Stimulated activated naive B cell treated with anti-CD40 and anti-IgM and Interleukin-4, amounts not matched to agents 10 μg/mL and 1 μg/mL and 100 μg/mL, for 72 hours (primary cell): ENCODE measurements around the gene C3orf22.

Experiments used
- ATAC-seq, 2 donors: fragments of 150-1000 bp; cut with Tn5 transposase; replicated peaks; 2 replicates each; pipeline ENCODE4 v1.10.0; 2021; ENCODE audit warnings: moderate library complexity in 1 of 2
- DNase-seq: peaks from one replicate; pipeline ENCODE4 v3.0.0; 2021
- H3K27ac Mint-ChIP-seq: one replicate; pipeline ENCODE4 v1.8.0; 2022; ENCODE audit warnings: mild to moderate bottlenecking, mixed read lengths
- H3K27me3 Mint-ChIP-seq, 2 donors: one replicate each; pipeline ENCODE4 v1.8.0; 2022; ENCODE audit warnings: mixed read lengths in 2 of 2
- H3K36me3 Mint-ChIP-seq, 2 donors: one replicate each; pipeline ENCODE4 v1.8.0; 2022; ENCODE audit warnings: mixed read lengths in 2 of 2, mild to moderate bottlenecking in 1 of 2
- H3K4me1 Mint-ChIP-seq, 2 donors: one replicate each; pipeline ENCODE4 v1.8.0; 2022; ENCODE audit warnings: mixed read lengths in 2 of 2, mild to moderate bottlenecking in 1 of 2
- H3K4me3 Mint-ChIP-seq, 2 donors: one replicate each; pipeline ENCODE4 v1.8.0; 2022; ENCODE audit warnings: mild to moderate bottlenecking in 2 of 2, mixed read lengths in 2 of 2, moderate library complexity in 1 of 2
- H3K9me3 Mint-ChIP-seq, 2 donors: one replicate each; pipeline ENCODE4 v1.8.0; 2022; ENCODE audit warnings: mixed read lengths in 2 of 2, mild to moderate bottlenecking in 1 of 2

Gene C3orf22

GRCh38 chr3:126570103-126570541 lies 11.4 kb upstream of the C3orf22 start:
- H3K9me3 Mint-ChIP-seq = no peaks in the 10 kb centered on the region
- DNase-seq (no peak), ATAC-seq (no peak)
- H3K27me3 Mint-ChIP-seq = peaks cover 4 to 7% of the 10 kb centered on the region in 2 donors
- no peak overlapping the region for H3K27ac Mint-ChIP-seq
- H3K36me3 Mint-ChIP-seq = no peaks in the 10 kb centered on the region
- H3K4me3 Mint-ChIP-seq = no peak overlapping the region
- no peaks in the 10 kb centered on the region for H3K4me1 Mint-ChIP-seq

GRCh38 chr3:126569390-126569975 lies 10.8 kb upstream of the C3orf22 start:
- no peaks in the 10 kb centered on the region for H3K4me1 Mint-ChIP-seq
- no peak for DNase-seq

GRCh38 chr3:126568776-126569342 lies 10.1 kb upstream of the C3orf22 start:
- no peak for ATAC-seq

More at GRCh38 chr3:126569390-126569975, 10.8 kb upstream of the C3orf22 start:
- Mint-ChIP-seq H3K9me3 (no peaks in the 10 kb centered on the region), H3K4me3 (no peak overlapping the region), H3K27ac (no peak overlapping the region), H3K36me3 (no peaks in the 10 kb centered on the region), H3K27me3 (peaks cover 4 to 9% of the 10 kb centered on the region in 2 donors)
- ATAC-seq = no peak

GRCh38 chr3:126567696-126568438 lies 9.1 kb upstream of the C3orf22 start:
- no peaks in the 10 kb centered on the region for H3K36me3 Mint-ChIP-seq
- H3K4me1 Mint-ChIP-seq = no peaks in the 10 kb centered on the region
- no peak for ATAC-seq
- H3K27me3 Mint-ChIP-seq = peaks cover 4 to 15% of the 10 kb centered on the region in 2 donors
- H3K4me3 Mint-ChIP-seq = no peak overlapping the region
- peaks cover under 1 to 6% of the 10 kb centered on the region in 2 donors for H3K9me3 Mint-ChIP-seq
- H3K27ac Mint-ChIP-seq = no peak overlapping the region
- no peak for DNase-seq

More at GRCh38 chr3:126568776-126569342, 10.1 kb upstream of the C3orf22 start:
- no peak overlapping the region for H3K4me3 Mint-ChIP-seq
- no peaks in the 10 kb centered on the region for H3K9me3 Mint-ChIP-seq
- no peaks in the 10 kb centered on the region for H3K36me3 Mint-ChIP-seq
- peaks cover 4 to 9% of the 10 kb centered on the region in 2 donors for H3K27me3 Mint-ChIP-seq
- no peak overlapping the region for H3K27ac Mint-ChIP-seq
- no peak for DNase-seq
- H3K4me1 Mint-ChIP-seq = no peaks in the 10 kb centered on the region

- no peak for ATAC-seq
- Mint-ChIP-seq H3K9me3 (peaks cover 7 to 16% of the 10 kb centered on the region in 2 donors), H3K4me1 (no peaks in the 10 kb centered on the region), H3K36me3 (no peaks in the 10 kb centered on the region), H3K27ac (no peak overlapping the region), H3K27me3 (peaks cover 4 to 23% of the 10 kb centered on the region in 2 donors), H3K4me3 (no peak overlapping the region)
- no peak for DNase-seq
Observed at GRCh38 chr3:126562737-126563276, 4.1 kb upstream of the C3orf22 start.

- Mint-ChIP-seq H3K27me3 (peaks cover 0 to 7% of the 10 kb centered on the region in 2 donors), H3K9me3 (peaks cover 5 to 9% of the 10 kb centered on the region in 2 donors), H3K36me3 (no peaks in the 10 kb centered on the region), H3K4me1 (no peaks in the 10 kb centered on the region), H3K27ac (no peak overlapping the region), H3K4me3 (no peak overlapping the region)
- no peak for DNase-seq
- no peak for ATAC-seq
Observed at GRCh38 chr3:126557761-126558160, 971 bp downstream of the C3orf22 start.

- Mint-ChIP-seq H3K27ac (no peak overlapping the region), H3K9me3 (peaks cover 2 to 8% of the 10 kb centered on the region in 2 donors), H3K27me3 (peaks cover 0 to 5% of the 10 kb centered on the region in 2 donors), H3K4me3 (no peak overlapping the region), H3K36me3 (no peaks in the 10 kb centered on the region), H3K4me1 (no peaks in the 10 kb centered on the region)
- DNase-seq (no peak), ATAC-seq (no peak)
Observed at GRCh38 chr3:126557415-126557745, 1.4 kb downstream of the C3orf22 start.

- ATAC-seq (no peak), DNase-seq (no peak)
- Mint-ChIP-seq H3K4me3 (no peak overlapping the region), H3K27me3 (peaks cover 0 to 5% of the 10 kb centered on the region in 2 donors), H3K9me3 (peaks cover 2 to 4% of the 10 kb centered on the region in 2 donors), H3K4me1 (no peaks in the 10 kb centered on the region), H3K27ac (no peak overlapping the region), H3K36me3 (no peaks in the 10 kb centered on the region)
Observed at GRCh38 chr3:126556637-126557414, 1.9 kb downstream of the C3orf22 start.

- no peaks in the 10 kb centered on the region for H3K4me1 Mint-ChIP-seq
- H3K4me3 Mint-ChIP-seq = no peak overlapping the region
- DNase-seq = no peak
- ATAC-seq = no peak
- H3K27ac Mint-ChIP-seq = no peak overlapping the region
- no peaks in the 10 kb centered on the region for H3K9me3 Mint-ChIP-seq
- H3K27me3 Mint-ChIP-seq = peaks cover 2 to 3% of the 10 kb centered on the region in 2 donors
- no peaks in the 10 kb centered on the region for H3K36me3 Mint-ChIP-seq
Observed at GRCh38 chr3:126555795-126556636, 2.7 kb downstream of the C3orf22 start.

GRCh38 chr3:126554560-126555525 lies 3.9 kb downstream of the C3orf22 start:
- Mint-ChIP-seq H3K36me3 (no peaks in the 10 kb centered on the region), H3K9me3 (no peaks in the 10 kb centered on the region), H3K4me1 (no peaks in the 10 kb centered on the region), H3K4me3 (no peak overlapping the region), H3K27ac (no peak overlapping the region), H3K27me3 (peaks cover 11 to 15% of the 10 kb centered on the region in 2 donors)
- ATAC-seq (no peak), DNase-seq (no peak)

- ATAC-seq (no peak), DNase-seq (no peak)
- Mint-ChIP-seq H3K27ac (no peak overlapping the region), H3K36me3 (no peaks in the 10 kb centered on the region), H3K9me3 (no peaks in the 10 kb centered on the region), H3K4me1 (no peaks in the 10 kb centered on the region), H3K27me3 (peaks cover 11 to 17% of the 10 kb centered on the region in 2 donors), H3K4me3 (no peak overlapping the region)
Observed at GRCh38 chr3:126553284-126554084, 5.2 kb downstream of the C3orf22 start.

GRCh38 chr3:126552688-126553283 lies 5.9 kb downstream of the C3orf22 start:
- no peak for DNase-seq
- no peak for ATAC-seq
- H3K27me3 Mint-ChIP-seq = peaks cover 11 to 17% of the 10 kb centered on the region in 2 donors
- no peaks in the 10 kb centered on the region for H3K36me3 Mint-ChIP-seq
- no peak overlapping the region for H3K4me3 Mint-ChIP-seq
- no peaks in the 10 kb centered on the region for H3K4me1 Mint-ChIP-seq
- no peak overlapping the region for H3K27ac Mint-ChIP-seq
- H3K9me3 Mint-ChIP-seq = no peaks in the 10 kb centered on the region
